SW 1271 (cell line): Measurements from ENCODE around the gene LEFTY2.
A peak's percentile ranks its signal among the peaks of the same experiment; 100 is the strongest.
"Not testable (repeated sequence)": the region's sequence is repeated elsewhere in the genome, so short reads cannot be mapped to it uniquely, and the experiment has no call there.

Experiments used
- DNase-seq, 2 experiments: peaks; one replicate each; lab custom pipeline; 2025; lab: John Stamatoyannopoulos, UW

The LEFTY2 gene

GRCh38 chr1:225903623-225904022 lies 37.4 kb downstream of the LEFTY2 start:
- DNase-seq, result no peak

GRCh38 chr1:225899044-225899925 lies 41.7 kb downstream of the LEFTY2 start:
- no peak for DNase-seq

GRCh38 chr1:225897595-225898514 lies 43.2 kb downstream of the LEFTY2 start:
- DNase-seq, result no peak

GRCh38 chr1:225896937-225897549 lies 44.0 kb downstream of the LEFTY2 start:
- peak in 1 of 2 experiments; percentile 9 for DNase-seq

- no peak for DNase-seq
Observed at GRCh38 chr1:225896494-225896893, 44.5 kb downstream of the LEFTY2 start.

GRCh38 chr1:225892307-225892706 lies 48.7 kb downstream of the LEFTY2 start:
- DNase-seq, result no peak

GRCh38 chr1:225891229-225891972 lies 49.6 kb downstream of the LEFTY2 start:
- no peak for DNase-seq

GRCh38 chr1:225890346-225891228 lies 50.4 kb downstream of the LEFTY2 start:
- no peak for DNase-seq

- no peak for DNase-seq
Observed at GRCh38 chr1:225889743-225890142, 51.3 kb downstream of the LEFTY2 start.

- DNase-seq, result no peak
Observed at GRCh38 chr1:225888898-225889601, 52.0 kb downstream of the LEFTY2 start, which contains the start of gene LEFTY1. TSS of gene LEFTY1 (minus strand) at chr1:225889146. CDS start at chr1:225889066, 80 bp downstream.

- no peak for DNase-seq
Observed at GRCh38 chr1:225888289-225888897, 52.6 kb downstream of the LEFTY2 start.

- DNase-seq, result not testable (repeated sequence)
Observed at GRCh38 chr1:225887554-225888288, 53.3 kb downstream of the LEFTY2 start.

GRCh38 chr1:225887030-225887314 lies 54.0 kb downstream of the LEFTY2 start:
- DNase-seq, result no peak
